Measurements from ENCODE around the gene RHOU.

- TF ChIP-seq CTCF (conservative IDR thresholded peaks at IDR 0.05 in 1 of 2, IDR thresholded peaks at IDR 0.05 in 1 of 2; ENCODE audit: extremely low read depth in 1 of 2, insufficient read depth in 1 of 2, low read depth in 1 of 2, low read length in 2 of 2) (no peak), EZH2 (IDR thresholded peaks at IDR 0.05; ENCODE audit: borderline replicate concordance, low read length) (no peak)
Observed at GRCh38 chr1:228698017-228698329, 37.3 kb upstream of the RHOU start.

Data from mammary epithelial cell (primary cell).